ENCODE results near the gene KIF1B. TPM values are rescaled to one million over a fixed set of nuclear protein-coding genes. Genes with fewer than 3 reads are reported as not detected.
A peak's percentile ranks its signal among the peaks of the same experiment; 100 is the strongest.

Gene KIF1B
- total and polyA plus RNA-seq, 7 donors: 4.8 to 78.4 (median 46.4) TPM

- peaks cover 0 to 93% (median 32%) of the 10 kb centered on the region in 4 donors for H3K36me3 ChIP-seq
- TF ChIP-seq CTCF (IDR thresholded peaks at IDR 0.05): no peak
- TF ChIP-seq POLR2A (IDR thresholded peaks at IDR 0.05): no peak
- no peak for TF ChIP-seq EP300 (IDR thresholded peaks at IDR 0.05)
- no peak for TF ChIP-seq POLR2AphosphoS5 (IDR thresholded peaks at IDR 0.05)
- no peaks in the 10 kb centered on the region for H3K27me3 ChIP-seq
- intact Hi-C loops (cut with DNase I): no loop called here
- peak overlapping the region in 1 of 4 donors; percentile 7 for H3K27ac ChIP-seq
- DNase-seq: no peak
- H3K9me3 ChIP-seq: no peaks in the 10 kb centered on the region
- 91% methylated on average over 3 of the region's 3 CpGs for WGBS, 2 donors
- H3K4me1 ChIP-seq: peaks cover 0 to 11% (median 6%) of the 10 kb centered on the region in 4 donors
- no peak overlapping the region for H3K4me3 ChIP-seq
Observed at GRCh38 chr1:10280439-10281350, 70.3 kb downstream of the KIF1B start.

GRCh38 chr1:10283318-10283984 lies 73.1 kb downstream of the KIF1B start:
- no peak for DNase-seq
- Histone ChIP-seq H3K27ac (no peak overlapping the region), H3K4me1 (peaks cover 0 to 34% (median 25%) of the 10 kb centered on the region in 4 donors), H3K27me3 (no peaks in the 10 kb centered on the region), H3K4me3 (no peak overlapping the region), H3K36me3 (peaks cover 0 to 66% (median 21%) of the 10 kb centered on the region in 4 donors), H3K9me3 (no peaks in the 10 kb centered on the region)
- TF ChIP-seq CTCF (IDR thresholded peaks at IDR 0.05): no peak
- no peak for TF ChIP-seq POLR2A (IDR thresholded peaks at IDR 0.05)
- no peak for TF ChIP-seq EP300 (IDR thresholded peaks at IDR 0.05)
- no peak for TF ChIP-seq POLR2AphosphoS5 (IDR thresholded peaks at IDR 0.05)
- intact Hi-C loops (cut with DNase I): no loop called here
- 89 to 92% methylated on average over 3 of the region's 3 CpGs for WGBS, 2 donors

GRCh38 chr1:10286244-10286643 lies 75.9 kb downstream of the KIF1B start:
- Histone ChIP-seq H3K4me1 (peaks cover 0 to 34% (median 25%) of the 10 kb centered on the region in 4 donors), H3K27me3 (no peaks in the 10 kb centered on the region), H3K9me3 (no peaks in the 10 kb centered on the region), H3K4me3 (no peak overlapping the region), H3K36me3 (peaks cover 0 to 66% (median 20%) of the 10 kb centered on the region in 4 donors), H3K27ac (peak overlapping the region; percentile 64 to 81 (median 72))
- DNase-seq: peak; percentile 78
- TF ChIP-seq EP300 (IDR thresholded peaks at IDR 0.05) (peak in 3 of 4 donors; percentile 60 to 83 (median 61)), POLR2AphosphoS5 (IDR thresholded peaks at IDR 0.05) (peak; percentile 36 to 82 (median 75)), POLR2A (IDR thresholded peaks at IDR 0.05) (no peak), CTCF (IDR thresholded peaks at IDR 0.05) (no peak)
- 74 to 81% methylated on average over 3 of the region's 3 CpGs for WGBS, 2 donors
- intact Hi-C loops (cut with DNase I): loop anchor here (2.0 kb wide), 1 partner anchor 75 kb away; the partner anchor contains the start of gene KIF1B

GRCh38 chr1:10287023-10287645 lies 76.8 kb downstream of the KIF1B start:
- WGBS, 2 donors: 87 to 91% methylated on average over 6 of the region's 6 CpGs
- intact Hi-C loops (cut with DNase I): loop anchor here (2.0 kb wide), 1 partner anchor 76 kb away; the partner anchor contains the start of gene KIF1B
- peaks cover 0 to 66% (median 16%) of the 10 kb centered on the region in 4 donors for H3K36me3 ChIP-seq
- no peak for TF ChIP-seq POLR2A (IDR thresholded peaks at IDR 0.05)
- TF ChIP-seq POLR2AphosphoS5 (IDR thresholded peaks at IDR 0.05): no peak
- no peak for TF ChIP-seq CTCF (IDR thresholded peaks at IDR 0.05)
- no peak for TF ChIP-seq EP300 (IDR thresholded peaks at IDR 0.05)
- DNase-seq: no peak
- peaks cover 0 to 34% (median 25%) of the 10 kb centered on the region in 4 donors for H3K4me1 ChIP-seq
- H3K4me3 ChIP-seq: no peak overlapping the region
- H3K27me3 ChIP-seq: no peaks in the 10 kb centered on the region
- no peaks in the 10 kb centered on the region for H3K9me3 ChIP-seq
- peak overlapping the region; percentile 64 to 81 (median 72) for H3K27ac ChIP-seq

Measured in sigmoid colon (tissue), 7 donors.